ENCODE data around the gene CCNE1. TPM values are rescaled to one million over a fixed set of nuclear protein-coding genes. Genes with fewer than 3 reads are reported as not detected.

Gene CCNE1
- total and polyA plus RNA-seq, 2 of the 13 experiments (the other 11 are each of a cell fraction or from before 2014, with no cell fraction given), result 16.0 to 50.6 TPM

DNA sequence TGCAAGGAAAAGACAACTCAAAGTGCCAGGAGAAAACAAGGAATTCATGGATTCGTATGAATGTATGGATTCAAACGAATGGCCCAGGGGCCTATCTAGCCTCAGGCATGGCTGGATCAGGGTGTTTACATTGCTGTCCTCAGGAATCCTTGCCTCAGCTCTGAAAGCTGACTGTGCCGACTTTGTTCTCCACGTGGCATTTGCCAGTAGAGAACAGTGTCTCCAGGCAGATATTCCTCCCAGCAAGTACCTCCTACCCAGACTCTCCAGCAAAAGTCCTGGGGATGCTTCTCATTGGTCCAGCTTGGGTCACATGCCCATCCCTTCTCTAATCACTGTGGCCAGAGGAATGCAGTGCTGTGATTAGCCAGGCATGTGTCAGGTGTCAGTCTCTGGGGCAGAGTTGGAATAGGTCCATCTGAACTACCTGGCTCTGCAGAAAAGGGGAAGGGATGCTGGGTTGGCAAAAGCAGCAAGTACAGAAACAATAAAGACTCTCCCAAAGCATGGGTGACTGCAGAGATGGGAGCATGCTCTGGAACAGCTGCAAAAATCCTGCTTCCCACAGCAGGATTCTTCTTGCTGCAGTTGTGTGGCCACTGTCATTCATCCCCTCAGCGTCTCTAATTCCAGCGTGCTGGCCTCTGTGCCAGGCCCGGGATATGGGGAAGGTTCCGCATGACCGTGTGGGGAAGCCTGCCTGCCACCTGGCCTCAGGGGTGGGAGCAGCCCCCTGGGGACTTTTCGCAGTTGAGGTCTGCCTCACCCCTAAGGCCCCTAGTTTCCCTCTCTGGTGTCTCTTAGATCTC is 30.0 kb downstream of the CCNE1 start (continued):
- peak; percentile 76 for TF ChIP-seq SAP130 (CRISPR knock-in tag; IDR thresholded peaks at IDR 0.05; ENCODE audit: low read depth)
- TF ChIP-seq, protein P1, sequence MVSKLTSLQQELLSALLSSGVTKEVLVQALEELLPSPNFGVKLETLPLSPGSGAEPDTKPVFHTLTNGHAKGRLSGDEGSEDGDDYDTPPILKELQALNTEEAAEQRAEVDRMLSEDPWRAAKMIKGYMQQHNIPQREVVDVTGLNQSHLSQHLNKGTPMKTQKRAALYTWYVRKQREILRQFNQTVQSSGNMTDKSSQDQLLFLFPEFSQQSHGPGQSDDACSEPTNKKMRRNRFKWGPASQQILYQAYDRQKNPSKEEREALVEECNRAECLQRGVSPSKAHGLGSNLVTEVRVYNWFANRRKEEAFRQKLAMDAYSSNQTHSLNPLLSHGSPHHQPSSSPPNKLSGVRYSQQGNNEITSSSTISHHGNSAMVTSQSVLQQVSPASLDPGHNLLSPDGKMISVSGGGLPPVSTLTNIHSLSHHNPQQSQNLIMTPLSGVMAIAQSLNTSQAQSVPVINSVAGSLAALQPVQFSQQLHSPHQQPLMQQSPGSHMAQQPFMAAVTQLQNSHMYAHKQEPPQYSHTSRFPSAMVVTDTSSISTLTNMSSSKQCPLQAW (CRISPR knock-in tag; IDR thresholded peaks at IDR 0.05), result no peak
- no peak for TF ChIP-seq KLF11 (CRISPR knock-in tag; IDR thresholded peaks at IDR 0.05)
- TF ChIP-seq, protein P2, sequence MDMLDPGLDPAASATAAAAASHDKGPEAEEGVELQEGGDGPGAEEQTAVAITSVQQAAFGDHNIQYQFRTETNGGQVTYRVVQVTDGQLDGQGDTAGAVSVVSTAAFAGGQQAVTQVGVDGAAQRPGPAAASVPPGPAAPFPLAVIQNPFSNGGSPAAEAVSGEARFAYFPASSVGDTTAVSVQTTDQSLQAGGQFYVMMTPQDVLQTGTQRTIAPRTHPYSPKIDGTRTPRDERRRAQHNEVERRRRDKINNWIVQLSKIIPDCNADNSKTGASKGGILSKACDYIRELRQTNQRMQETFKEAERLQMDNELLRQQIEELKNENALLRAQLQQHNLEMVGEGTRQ (IDR thresholded peaks at IDR 0.05; ENCODE audit: low read depth, low read length), result peak; percentile 98
- TF ChIP-seq, protein P2 (CRISPR knock-in tag; IDR thresholded peaks at IDR 0.05; ENCODE audit: borderline replicate concordance), result peak; percentile 97; the same call in 1 of the 2 replicates
- no peak for TF ChIP-seq ZNF354B (CRISPR knock-in tag; IDR thresholded peaks at IDR 0.05)
- peak; percentile 81 for TF ChIP-seq MYC (CRISPR knock-in tag; IDR thresholded peaks at IDR 0.05; ENCODE audit: borderline replicate concordance)
- TF ChIP-seq, protein P3, sequence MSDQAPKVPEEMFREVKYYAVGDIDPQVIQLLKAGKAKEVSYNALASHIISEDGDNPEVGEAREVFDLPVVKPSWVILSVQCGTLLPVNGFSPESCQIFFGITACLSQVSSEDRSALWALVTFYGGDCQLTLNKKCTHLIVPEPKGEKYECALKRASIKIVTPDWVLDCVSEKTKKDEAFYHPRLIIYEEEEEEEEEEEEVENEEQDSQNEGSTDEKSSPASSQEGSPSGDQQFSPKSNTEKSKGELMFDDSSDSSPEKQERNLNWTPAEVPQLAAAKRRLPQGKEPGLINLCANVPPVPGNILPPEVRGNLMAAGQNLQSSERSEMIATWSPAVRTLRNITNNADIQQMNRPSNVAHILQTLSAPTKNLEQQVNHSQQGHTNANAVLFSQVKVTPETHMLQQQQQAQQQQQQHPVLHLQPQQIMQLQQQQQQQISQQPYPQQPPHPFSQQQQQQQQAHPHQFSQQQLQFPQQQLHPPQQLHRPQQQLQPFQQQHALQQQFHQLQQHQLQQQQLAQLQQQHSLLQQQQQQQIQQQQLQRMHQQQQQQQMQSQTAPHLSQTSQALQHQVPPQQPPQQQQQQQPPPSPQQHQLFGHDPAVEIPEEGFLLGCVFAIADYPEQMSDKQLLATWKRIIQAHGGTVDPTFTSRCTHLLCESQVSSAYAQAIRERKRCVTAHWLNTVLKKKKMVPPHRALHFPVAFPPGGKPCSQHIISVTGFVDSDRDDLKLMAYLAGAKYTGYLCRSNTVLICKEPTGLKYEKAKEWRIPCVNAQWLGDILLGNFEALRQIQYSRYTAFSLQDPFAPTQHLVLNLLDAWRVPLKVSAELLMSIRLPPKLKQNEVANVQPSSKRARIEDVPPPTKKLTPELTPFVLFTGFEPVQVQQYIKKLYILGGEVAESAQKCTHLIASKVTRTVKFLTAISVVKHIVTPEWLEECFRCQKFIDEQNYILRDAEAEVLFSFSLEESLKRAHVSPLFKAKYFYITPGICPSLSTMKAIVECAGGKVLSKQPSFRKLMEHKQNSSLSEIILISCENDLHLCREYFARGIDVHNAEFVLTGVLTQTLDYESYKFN (CRISPR knock-in tag; conservative IDR thresholded peaks at IDR 0.05), result no peak
- TF ChIP-seq PHF8 (CRISPR knock-in tag; IDR thresholded peaks at IDR 0.05), result peak; percentile 28; the same call in 1 of the 2 replicates
- peak; percentile 66 for TF ChIP-seq POLR2AphosphoS5 (IDR thresholded peaks at IDR 0.05; ENCODE audit: low read depth, low read length)
- TF ChIP-seq RFXAP (CRISPR knock-in tag; IDR thresholded peaks at IDR 0.05; ENCODE audit: borderline replicate concordance), result peak; percentile 99
- TF ChIP-seq REPIN1 (CRISPR knock-in tag; IDR thresholded peaks at IDR 0.05; ENCODE audit: borderline replicate concordance, low read depth), result peak; percentile 83; the same call in 1 of the 2 replicates
- peak; percentile 99 for TF ChIP-seq ZNF329 (CRISPR knock-in tag; IDR thresholded peaks at IDR 0.05; ENCODE audit: low read depth)
- TF ChIP-seq, protein P4, sequence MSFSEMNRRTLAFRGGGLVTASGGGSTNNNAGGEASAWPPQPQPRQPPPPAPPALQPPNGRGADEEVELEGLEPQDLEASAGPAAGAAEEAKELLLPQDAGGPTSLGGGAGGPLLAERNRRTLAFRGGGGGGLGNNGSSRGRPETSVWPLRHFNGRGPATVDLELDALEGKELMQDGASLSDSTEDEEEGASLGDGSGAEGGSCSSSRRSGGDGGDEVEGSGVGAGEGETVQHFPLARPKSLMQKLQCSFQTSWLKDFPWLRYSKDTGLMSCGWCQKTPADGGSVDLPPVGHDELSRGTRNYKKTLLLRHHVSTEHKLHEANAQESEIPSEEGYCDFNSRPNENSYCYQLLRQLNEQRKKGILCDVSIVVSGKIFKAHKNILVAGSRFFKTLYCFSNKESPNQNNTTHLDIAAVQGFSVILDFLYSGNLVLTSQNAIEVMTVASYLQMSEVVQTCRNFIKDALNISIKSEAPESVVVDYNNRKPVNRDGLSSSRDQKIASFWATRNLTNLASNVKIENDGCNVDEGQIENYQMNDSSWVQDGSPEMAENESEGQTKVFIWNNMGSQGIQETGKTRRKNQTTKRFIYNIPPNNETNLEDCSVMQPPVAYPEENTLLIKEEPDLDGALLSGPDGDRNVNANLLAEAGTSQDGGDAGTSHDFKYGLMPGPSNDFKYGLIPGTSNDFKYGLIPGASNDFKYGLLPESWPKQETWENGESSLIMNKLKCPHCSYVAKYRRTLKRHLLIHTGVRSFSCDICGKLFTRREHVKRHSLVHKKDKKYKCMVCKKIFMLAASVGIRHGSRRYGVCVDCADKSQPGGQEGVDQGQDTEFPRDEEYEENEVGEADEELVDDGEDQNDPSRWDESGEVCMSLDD (CRISPR knock-in tag; IDR thresholded peaks at IDR 0.05; ENCODE audit: borderline replicate concordance), result no peak
- TF ChIP-seq MEIS1 (CRISPR knock-in tag; IDR thresholded peaks at IDR 0.05; ENCODE audit: borderline replicate concordance), result no peak
